ENCODE data around the gene CPB2.

Gene CPB2

DNA sequence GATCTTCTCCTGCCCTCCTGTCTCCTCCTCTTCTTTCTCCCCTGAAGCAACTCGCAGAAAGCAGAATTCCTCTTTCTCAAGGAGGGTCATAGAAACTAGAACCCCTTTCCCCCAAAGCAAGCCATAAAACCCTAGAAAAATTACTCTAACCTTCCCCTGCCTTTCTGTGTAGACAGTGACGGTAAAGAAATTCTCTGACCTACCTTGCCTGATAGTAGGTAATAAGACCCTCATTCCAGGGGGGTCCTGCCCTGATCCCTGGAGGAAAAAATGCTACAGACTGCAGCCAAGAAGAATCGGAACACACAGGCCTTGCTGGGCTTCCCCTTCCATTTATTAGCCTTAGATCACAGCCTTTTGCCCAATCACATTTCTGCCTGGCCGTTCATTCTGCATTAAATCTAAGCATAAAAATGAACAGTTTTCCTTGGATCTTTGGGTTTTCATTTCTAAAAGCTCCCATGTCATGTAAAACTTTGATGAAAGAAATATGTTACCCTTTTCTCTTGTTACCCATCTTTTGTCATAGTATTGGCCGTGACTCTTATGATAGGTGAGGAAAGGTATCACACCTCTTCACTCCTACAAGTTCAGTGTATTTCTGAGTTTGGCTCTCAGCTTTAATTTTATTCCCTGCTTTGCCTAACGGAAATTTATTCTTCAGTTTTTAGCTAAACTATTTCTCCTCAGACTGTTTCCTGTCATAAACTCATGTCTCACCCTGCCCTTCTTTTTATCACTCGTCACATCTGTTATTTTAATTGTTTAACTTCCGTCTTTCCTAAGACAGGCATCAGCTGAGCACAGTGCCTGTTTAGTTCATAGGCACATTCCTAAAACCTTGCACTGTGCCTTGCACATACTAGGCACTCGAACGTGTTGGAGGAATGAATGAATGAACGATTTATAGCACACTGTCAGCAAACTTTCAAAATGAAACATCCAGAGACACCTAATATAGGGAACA, 20.4 kb upstream of the CPB2 start:
- no peak overlapping the region for H3K27ac Mint-ChIP-seq
- peaks cover 17% of the 10 kb centered on the region for H3K4me1 Mint-ChIP-seq
- TF ChIP-seq, protein P1, sequence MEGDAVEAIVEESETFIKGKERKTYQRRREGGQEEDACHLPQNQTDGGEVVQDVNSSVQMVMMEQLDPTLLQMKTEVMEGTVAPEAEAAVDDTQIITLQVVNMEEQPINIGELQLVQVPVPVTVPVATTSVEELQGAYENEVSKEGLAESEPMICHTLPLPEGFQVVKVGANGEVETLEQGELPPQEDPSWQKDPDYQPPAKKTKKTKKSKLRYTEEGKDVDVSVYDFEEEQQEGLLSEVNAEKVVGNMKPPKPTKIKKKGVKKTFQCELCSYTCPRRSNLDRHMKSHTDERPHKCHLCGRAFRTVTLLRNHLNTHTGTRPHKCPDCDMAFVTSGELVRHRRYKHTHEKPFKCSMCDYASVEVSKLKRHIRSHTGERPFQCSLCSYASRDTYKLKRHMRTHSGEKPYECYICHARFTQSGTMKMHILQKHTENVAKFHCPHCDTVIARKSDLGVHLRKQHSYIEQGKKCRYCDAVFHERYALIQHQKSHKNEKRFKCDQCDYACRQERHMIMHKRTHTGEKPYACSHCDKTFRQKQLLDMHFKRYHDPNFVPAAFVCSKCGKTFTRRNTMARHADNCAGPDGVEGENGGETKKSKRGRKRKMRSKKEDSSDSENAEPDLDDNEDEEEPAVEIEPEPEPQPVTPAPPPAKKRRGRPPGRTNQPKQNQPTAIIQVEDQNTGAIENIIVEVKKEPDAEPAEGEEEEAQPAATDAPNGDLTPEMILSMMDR (IDR thresholded peaks at IDR 0.05), result no peak
- H3K4me3 Mint-ChIP-seq, result no peak overlapping the region
- no peaks in the 10 kb centered on the region for H3K36me3 Mint-ChIP-seq (ENCODE audit: low read depth)
- no peaks in the 10 kb centered on the region for H3K9me3 Mint-ChIP-seq
- H3K27me3 Mint-ChIP-seq (ENCODE audit: low read depth, poor library complexity), result no peaks in the 10 kb centered on the region
- no peak for DNase-seq

DNA sequence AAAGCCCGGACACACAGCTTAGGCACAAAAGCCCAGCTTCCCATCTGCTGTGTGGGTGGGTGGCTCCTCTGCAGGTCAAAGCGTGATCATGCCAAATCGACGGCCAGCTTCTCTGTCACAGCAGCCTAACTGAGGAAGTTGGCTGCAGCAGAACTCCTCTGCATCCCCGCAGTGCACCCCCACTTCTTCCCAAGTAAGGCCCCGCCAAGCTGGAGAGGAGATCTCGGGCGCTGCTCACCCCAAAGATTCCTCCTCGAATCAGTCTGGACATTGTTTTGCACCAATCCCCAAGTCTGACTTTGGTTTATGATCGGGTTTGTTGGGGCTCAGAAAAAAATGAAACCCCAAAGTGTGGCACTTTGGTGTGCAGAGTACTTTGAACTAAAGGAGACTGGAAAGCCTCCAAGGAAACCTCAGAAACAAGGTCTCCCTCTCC, 19.7 kb upstream of the CPB2 start:
- no peak overlapping the region for H3K27ac Mint-ChIP-seq
- H3K36me3 Mint-ChIP-seq (ENCODE audit: low read depth), result no peaks in the 10 kb centered on the region
- H3K4me1 Mint-ChIP-seq, result peaks cover 17% of the 10 kb centered on the region
- H3K4me3 Mint-ChIP-seq, result no peak overlapping the region
- TF ChIP-seq, protein P1 (IDR thresholded peaks at IDR 0.05), result no peak
- H3K9me3 Mint-ChIP-seq, result no peaks in the 10 kb centered on the region
- H3K27me3 Mint-ChIP-seq (ENCODE audit: low read depth, poor library complexity), result no peaks in the 10 kb centered on the region
- no peak for DNase-seq

DNA sequence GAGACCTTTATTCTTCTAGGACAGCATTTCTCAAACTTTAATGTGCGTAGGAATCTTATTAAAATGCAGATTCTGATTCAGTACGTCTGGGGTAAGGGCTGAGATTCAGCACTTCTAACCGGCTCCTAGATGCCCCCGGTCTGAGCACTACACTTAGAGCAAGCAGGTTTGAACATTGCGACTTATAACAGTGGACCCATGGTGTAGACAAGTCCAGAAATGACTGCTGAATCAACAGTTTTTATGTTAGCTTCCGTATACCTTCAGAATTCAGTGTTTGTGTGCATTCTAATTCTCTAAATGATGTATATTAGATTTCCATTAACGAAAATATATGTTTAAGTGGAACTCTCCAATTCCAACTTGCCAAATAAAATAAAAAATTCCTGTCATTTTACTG, 17.5 kb upstream of the CPB2 start:
- H3K27ac Mint-ChIP-seq, result no peak overlapping the region
- no peak overlapping the region for H3K4me3 Mint-ChIP-seq
- peaks cover 3% of the 10 kb centered on the region for H3K27me3 Mint-ChIP-seq (ENCODE audit: low read depth, poor library complexity)
- H3K36me3 Mint-ChIP-seq (ENCODE audit: low read depth), result no peaks in the 10 kb centered on the region
- TF ChIP-seq, protein P1 (IDR thresholded peaks at IDR 0.05), result no peak
- DNase-seq, result no peak
- H3K4me1 Mint-ChIP-seq, result peaks cover 17% of the 10 kb centered on the region
- H3K9me3 Mint-ChIP-seq, result no peaks in the 10 kb centered on the region

DNA sequence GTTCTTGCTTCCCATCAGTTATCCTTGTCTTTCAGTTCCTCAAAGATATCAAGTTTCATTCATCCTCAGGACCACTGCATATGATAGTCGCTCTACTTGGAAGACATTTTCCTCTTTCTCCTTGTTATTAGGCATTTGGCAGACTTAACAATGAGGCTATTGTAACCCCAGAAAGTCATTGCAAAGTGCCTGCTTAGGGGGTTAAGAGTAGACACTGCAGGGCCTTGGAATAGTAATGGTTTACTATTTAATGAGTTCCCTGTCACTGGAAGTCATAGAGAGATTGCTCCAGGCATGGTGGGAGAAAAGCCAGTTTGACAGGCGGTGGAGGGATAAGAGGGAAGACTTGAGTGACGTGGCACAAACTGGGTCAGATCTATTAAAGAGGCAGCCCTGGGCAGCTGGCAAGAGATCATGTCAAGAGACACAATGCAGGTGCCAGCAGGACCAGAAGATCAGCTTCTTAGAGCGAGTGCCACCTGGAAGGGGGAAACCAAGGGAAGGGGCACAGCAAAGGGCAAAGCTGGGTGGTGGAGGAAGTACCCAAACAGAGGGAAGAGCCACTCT, 16.8 kb upstream of the CPB2 start:
- no peak overlapping the region for H3K4me3 Mint-ChIP-seq
- H3K4me1 Mint-ChIP-seq, result peaks cover 13% of the 10 kb centered on the region
- H3K36me3 Mint-ChIP-seq (ENCODE audit: low read depth), result no peaks in the 10 kb centered on the region
- TF ChIP-seq, protein P1 (IDR thresholded peaks at IDR 0.05), result no peak
- no peak overlapping the region for H3K27ac Mint-ChIP-seq
- H3K9me3 Mint-ChIP-seq, result no peaks in the 10 kb centered on the region
- DNase-seq, result no peak
- H3K27me3 Mint-ChIP-seq (ENCODE audit: low read depth, poor library complexity), result peaks cover 3% of the 10 kb centered on the region

GRCh38 chr13:46121033-46121432, 16.2 kb upstream of the CPB2 start:
- peaks cover 3% of the 10 kb centered on the region for H3K27me3 Mint-ChIP-seq (ENCODE audit: low read depth, poor library complexity)
- TF ChIP-seq, protein P1 (IDR thresholded peaks at IDR 0.05), result no peak
- H3K4me3 Mint-ChIP-seq, result no peak overlapping the region
- H3K36me3 Mint-ChIP-seq (ENCODE audit: low read depth), result no peaks in the 10 kb centered on the region
- no peaks in the 10 kb centered on the region for H3K9me3 Mint-ChIP-seq
- no peak for DNase-seq
- no peak overlapping the region for H3K27ac Mint-ChIP-seq
- H3K4me1 Mint-ChIP-seq, result peaks cover 11% of the 10 kb centered on the region
